ENCODE data around the gene AFDN.
A peak's percentile ranks its signal among the peaks of the same experiment; 100 is the strongest.

AFDN gene

GRCh38 chr6:167882244-167882643, 55.5 kb downstream of the AFDN start:
- Histone ChIP-seq H3K9ac (ENCODE audit: low read length) (no peak overlapping the region), H3K36me3 (ENCODE audit: control insufficient read depth, insufficient read depth, low read length) (peaks cover 77% of the 10 kb centered on the region), H3K27me3 (ENCODE audit: control insufficient read depth, insufficient read depth, low read length) (no peaks in the 10 kb centered on the region), H3K4me3 (ENCODE audit: low read depth, low read length) (no peak overlapping the region), H3K27ac (ENCODE audit: low read depth, low read length) (no peak overlapping the region), H3K9me3 (ENCODE audit: control insufficient read depth, insufficient read depth, low read depth, low read length) (no peaks in the 10 kb centered on the region), H3K4me1 (ENCODE audit: control insufficient read depth, insufficient read depth, low read length) (peaks cover 16% of the 10 kb centered on the region)

DNA sequence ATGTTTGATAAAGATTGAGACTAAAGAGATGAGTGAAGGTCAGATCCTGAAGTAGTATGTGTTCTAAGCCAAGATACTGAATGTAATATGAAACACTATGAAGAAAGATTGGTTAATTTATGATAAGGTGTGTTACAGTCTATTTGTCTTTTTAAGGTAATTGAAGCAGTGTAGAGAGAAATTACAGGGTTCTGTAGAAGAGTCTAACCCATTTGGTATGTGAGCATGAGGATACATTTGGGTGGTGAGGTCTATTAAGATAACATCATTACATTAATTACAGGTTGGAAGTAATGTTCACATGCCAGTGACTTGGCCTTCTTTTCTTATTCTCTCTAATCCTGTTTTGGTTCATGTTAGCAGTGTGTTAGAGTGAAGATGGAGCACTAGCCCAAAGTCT, 61.4 kb downstream of the AFDN start:
- no peak overlapping the region for H3K4me3 ChIP-seq (ENCODE audit: low read depth, low read length)
- H3K9ac ChIP-seq (ENCODE audit: low read length), result no peak overlapping the region
- peaks cover 56% of the 10 kb centered on the region for H3K36me3 ChIP-seq (ENCODE audit: control insufficient read depth, insufficient read depth, low read length)
- no peaks in the 10 kb centered on the region for H3K27me3 ChIP-seq (ENCODE audit: control insufficient read depth, insufficient read depth, low read length)
- peaks cover 17% of the 10 kb centered on the region for H3K4me1 ChIP-seq (ENCODE audit: control insufficient read depth, insufficient read depth, low read length)
- no peak overlapping the region for H3K27ac ChIP-seq (ENCODE audit: low read depth, low read length)
- H3K9me3 ChIP-seq (ENCODE audit: control insufficient read depth, insufficient read depth, low read depth, low read length), result no peaks in the 10 kb centered on the region

GRCh38 chr6:167892835-167893815, 66.4 kb downstream of the AFDN start:
- peaks cover 33% of the 10 kb centered on the region for H3K4me1 ChIP-seq (ENCODE audit: control insufficient read depth, insufficient read depth, low read length)
- peaks cover 48% of the 10 kb centered on the region for H3K36me3 ChIP-seq (ENCODE audit: control insufficient read depth, insufficient read depth, low read length)
- no peaks in the 10 kb centered on the region for H3K27me3 ChIP-seq (ENCODE audit: control insufficient read depth, insufficient read depth, low read length)
- H3K9me3 ChIP-seq (ENCODE audit: control insufficient read depth, insufficient read depth, low read depth, low read length), result no peaks in the 10 kb centered on the region
- peak overlapping the region; percentile 24 for H3K27ac ChIP-seq (ENCODE audit: low read depth, low read length)
- peak overlapping the region; percentile 4; the same call in 1 of the 2 replicates for H3K4me3 ChIP-seq (ENCODE audit: low read depth, low read length)
- H3K9ac ChIP-seq (ENCODE audit: low read length), result peak overlapping the region; percentile 37

DNA sequence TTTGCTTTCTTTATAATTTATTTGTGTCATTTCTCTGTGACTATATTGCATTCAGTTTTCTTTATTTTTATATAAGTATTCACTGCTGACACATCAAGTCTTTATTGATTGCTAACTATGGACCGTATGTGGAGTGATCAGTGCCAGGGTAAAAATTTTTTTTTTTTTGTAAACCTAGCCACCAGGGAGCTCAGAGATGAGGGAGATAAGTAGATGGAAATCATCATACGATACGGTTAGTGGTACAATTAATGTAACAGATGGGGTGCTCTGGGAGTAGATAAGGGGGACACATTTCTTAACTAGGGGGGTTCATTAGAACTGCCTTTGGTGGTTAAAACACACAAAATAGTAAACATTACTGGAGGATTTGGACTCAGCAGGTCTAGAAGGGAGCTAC, 68.3 kb downstream of the AFDN start:
- Histone ChIP-seq H3K36me3 (ENCODE audit: control insufficient read depth, insufficient read depth, low read length) (peaks cover 50% of the 10 kb centered on the region), H3K27me3 (ENCODE audit: control insufficient read depth, insufficient read depth, low read length) (no peaks in the 10 kb centered on the region), H3K9me3 (ENCODE audit: control insufficient read depth, insufficient read depth, low read depth, low read length) (no peaks in the 10 kb centered on the region), H3K27ac (ENCODE audit: low read depth, low read length) (no peak overlapping the region), H3K9ac (ENCODE audit: low read length) (no peak overlapping the region), H3K4me1 (ENCODE audit: control insufficient read depth, insufficient read depth, low read length) (peaks cover 33% of the 10 kb centered on the region), H3K4me3 (ENCODE audit: low read depth, low read length) (no peak overlapping the region)

DNA sequence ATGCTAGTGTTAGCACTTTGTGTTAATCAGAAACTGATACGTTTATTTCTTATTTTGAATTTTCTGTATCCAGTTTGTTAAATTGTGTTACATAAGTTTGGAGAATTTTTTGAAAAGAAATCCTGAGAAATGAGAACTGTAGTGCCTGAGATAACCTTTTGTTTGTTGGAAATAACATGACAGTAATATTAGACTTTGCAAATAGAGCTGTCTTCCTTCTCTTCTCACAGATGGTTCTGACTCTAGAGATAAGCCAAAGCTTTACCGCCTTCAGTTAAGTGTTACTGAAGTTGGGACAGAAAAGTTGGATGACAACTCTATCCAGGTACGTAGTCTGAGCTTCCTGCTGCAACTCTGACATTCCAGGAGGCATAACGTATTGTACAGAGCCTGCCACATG, 69.9 kb downstream of the AFDN start:
- Histone ChIP-seq H3K4me1 (ENCODE audit: control insufficient read depth, insufficient read depth, low read length) (peaks cover 28% of the 10 kb centered on the region), H3K9me3 (ENCODE audit: control insufficient read depth, insufficient read depth, low read depth, low read length) (no peaks in the 10 kb centered on the region), H3K4me3 (ENCODE audit: low read depth, low read length) (no peak overlapping the region), H3K27me3 (ENCODE audit: control insufficient read depth, insufficient read depth, low read length) (no peaks in the 10 kb centered on the region), H3K27ac (ENCODE audit: low read depth, low read length) (no peak overlapping the region), H3K9ac (ENCODE audit: low read length) (no peak overlapping the region), H3K36me3 (ENCODE audit: control insufficient read depth, insufficient read depth, low read length) (peaks cover 47% of the 10 kb centered on the region)

- peaks cover 9% of the 10 kb centered on the region for H3K4me1 ChIP-seq (ENCODE audit: control insufficient read depth, insufficient read depth, low read length)
- H3K4me3 ChIP-seq (ENCODE audit: low read depth, low read length), result no peak overlapping the region
- H3K27ac ChIP-seq (ENCODE audit: low read depth, low read length), result no peak overlapping the region
- H3K9ac ChIP-seq (ENCODE audit: low read length), result no peak overlapping the region
- H3K9me3 ChIP-seq (ENCODE audit: control insufficient read depth, insufficient read depth, low read depth, low read length), result no peaks in the 10 kb centered on the region
- H3K36me3 ChIP-seq (ENCODE audit: control insufficient read depth, insufficient read depth, low read length), result peaks cover 66% of the 10 kb centered on the region
- H3K27me3 ChIP-seq (ENCODE audit: control insufficient read depth, insufficient read depth, low read length), result no peaks in the 10 kb centered on the region
Observed at GRCh38 chr6:167898673-167899311, 72.1 kb downstream of the AFDN start.

GRCh38 chr6:167904791-167905190, 78.1 kb downstream of the AFDN start:
- no peaks in the 10 kb centered on the region for H3K27me3 ChIP-seq (ENCODE audit: control insufficient read depth, insufficient read depth, low read length)
- no peaks in the 10 kb centered on the region for H3K9me3 ChIP-seq (ENCODE audit: control insufficient read depth, insufficient read depth, low read depth, low read length)
- no peak overlapping the region for H3K27ac ChIP-seq (ENCODE audit: low read depth, low read length)
- peaks cover 62% of the 10 kb centered on the region for H3K36me3 ChIP-seq (ENCODE audit: control insufficient read depth, insufficient read depth, low read length)
- no peak overlapping the region for H3K4me3 ChIP-seq (ENCODE audit: low read depth, low read length)
- H3K9ac ChIP-seq (ENCODE audit: low read length), result no peak overlapping the region
- no peaks in the 10 kb centered on the region for H3K4me1 ChIP-seq (ENCODE audit: control insufficient read depth, insufficient read depth, low read length)

- Histone ChIP-seq H3K4me1 (ENCODE audit: control insufficient read depth, insufficient read depth, low read length) (no peaks in the 10 kb centered on the region), H3K4me3 (ENCODE audit: low read depth, low read length) (no peak overlapping the region), H3K27ac (ENCODE audit: low read depth, low read length) (no peak overlapping the region), H3K9ac (ENCODE audit: low read length) (no peak overlapping the region), H3K27me3 (ENCODE audit: control insufficient read depth, insufficient read depth, low read length) (no peaks in the 10 kb centered on the region), H3K36me3 (ENCODE audit: control insufficient read depth, insufficient read depth, low read length) (peaks cover 71% of the 10 kb centered on the region), H3K9me3 (ENCODE audit: control insufficient read depth, insufficient read depth, low read depth, low read length) (no peaks in the 10 kb centered on the region)
Observed at GRCh38 chr6:167906899-167907298, 80.2 kb downstream of the AFDN start.

- Histone ChIP-seq H3K27me3 (ENCODE audit: control insufficient read depth, insufficient read depth, low read length) (no peaks in the 10 kb centered on the region), H3K27ac (ENCODE audit: low read depth, low read length) (no peak overlapping the region), H3K9me3 (ENCODE audit: control insufficient read depth, insufficient read depth, low read depth, low read length) (no peaks in the 10 kb centered on the region), H3K9ac (ENCODE audit: low read length) (no peak overlapping the region), H3K4me1 (ENCODE audit: control insufficient read depth, insufficient read depth, low read length) (no peaks in the 10 kb centered on the region), H3K36me3 (ENCODE audit: control insufficient read depth, insufficient read depth, low read length) (peaks cover 68% of the 10 kb centered on the region), H3K4me3 (ENCODE audit: low read depth, low read length) (no peak overlapping the region)
Observed at GRCh38 chr6:167907837-167908681, 81.3 kb downstream of the AFDN start.

- Histone ChIP-seq H3K4me3 (ENCODE audit: low read depth, low read length) (no peak overlapping the region), H3K9ac (ENCODE audit: low read length) (no peak overlapping the region), H3K27ac (ENCODE audit: low read depth, low read length) (no peak overlapping the region), H3K4me1 (ENCODE audit: control insufficient read depth, insufficient read depth, low read length) (no peaks in the 10 kb centered on the region), H3K9me3 (ENCODE audit: control insufficient read depth, insufficient read depth, low read depth, low read length) (no peaks in the 10 kb centered on the region), H3K36me3 (ENCODE audit: control insufficient read depth, insufficient read depth, low read length) (peaks cover 68% of the 10 kb centered on the region), H3K27me3 (ENCODE audit: control insufficient read depth, insufficient read depth, low read length) (no peaks in the 10 kb centered on the region)
Observed at GRCh38 chr6:167910007-167910406, 83.3 kb downstream of the AFDN start.
